Progenitor cell of endocrine pancreas (in vitro differentiated cells): Measurements from ENCODE around the gene OLFM3. TPM values are rescaled to one million over a fixed set of nuclear protein-coding genes. Genes with fewer than 3 reads are reported as not detected.

Experiments used
- DNase-seq: peaks from one replicate; pipeline ENCODE4 v3.0.0; 2021; ENCODE audit warnings: low spot score; ENCODE audit not compliant: unreplicated experiment
- H3K27ac Mint-ChIP-seq: 2 replicates; pipeline ENCODE4 v1.8.0; 2021; ENCODE audit warnings: mild to moderate bottlenecking, moderate library complexity, mixed read lengths
- H3K27me3 Mint-ChIP-seq: 2 replicates; pipeline ENCODE4 v1.8.0; 2021; ENCODE audit warnings: mixed read lengths
- H3K36me3 Mint-ChIP-seq: 2 replicates; pipeline ENCODE4 v1.8.0; 2022; ENCODE audit warnings: mixed read lengths; ENCODE audit not compliant: insufficient read depth
- H3K4me1 Mint-ChIP-seq: 2 replicates; pipeline ENCODE4 v1.8.0; 2021; ENCODE audit warnings: low read depth, mixed read lengths
- H3K4me3 Mint-ChIP-seq: 2 replicates; pipeline ENCODE4 v1.8.0; 2021; ENCODE audit warnings: low read depth, mild to moderate bottlenecking, moderate library complexity, mixed read lengths
- H3K9me3 Mint-ChIP-seq: 2 replicates; pipeline ENCODE4 v1.8.0; 2021; ENCODE audit warnings: low read depth, mixed read lengths
- total RNA-seq: library from RNA; stranded (reverse); gene quantifications from 2 replicates; pipeline ENCODE4 v1.2.1, GENCODE V29; 2021
- TF ChIP-seq, protein P1 (sequence below): fragments of 200-600 bp; sonication (generic); IDR thresholded peaks from one replicate; pipeline ENCODE4 v1.5.0; 2021; ENCODE audit warnings: antibody characterized with exemption, mild to moderate bottlenecking; ENCODE audit not compliant: unreplicated experiment

The OLFM3 gene
- total RNA-seq, 1 donor from 2014 or later, result 1.1 TPM

DNA sequence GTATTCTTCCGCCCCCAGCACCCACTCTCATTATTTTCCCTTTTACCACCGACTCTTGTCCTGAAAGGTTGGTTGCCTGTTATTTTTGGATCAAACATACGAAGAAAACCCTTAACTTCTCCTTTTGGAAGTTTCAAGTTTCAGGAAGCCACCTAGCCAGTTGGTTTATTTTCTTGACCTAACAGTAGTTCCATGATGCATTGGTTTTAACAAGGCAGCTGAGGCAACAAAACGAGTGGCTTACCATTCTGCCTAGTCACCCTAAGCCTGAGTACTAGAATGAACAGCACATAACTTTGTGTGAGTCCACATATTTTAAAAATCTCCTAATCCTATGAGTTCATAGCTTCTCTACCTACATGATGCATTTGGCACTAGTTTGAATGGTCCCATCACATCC, 28.9 kb downstream of the OLFM3 start:
- H3K27me3 Mint-ChIP-seq, result no peaks in the 10 kb centered on the region
- no peaks in the 10 kb centered on the region for H3K36me3 Mint-ChIP-seq
- no peaks in the 10 kb centered on the region for H3K9me3 Mint-ChIP-seq
- H3K4me3 Mint-ChIP-seq, result no peak overlapping the region
- no peak overlapping the region for H3K27ac Mint-ChIP-seq
- peaks cover 2% of the 10 kb centered on the region for H3K4me1 Mint-ChIP-seq
- TF ChIP-seq, protein P1, sequence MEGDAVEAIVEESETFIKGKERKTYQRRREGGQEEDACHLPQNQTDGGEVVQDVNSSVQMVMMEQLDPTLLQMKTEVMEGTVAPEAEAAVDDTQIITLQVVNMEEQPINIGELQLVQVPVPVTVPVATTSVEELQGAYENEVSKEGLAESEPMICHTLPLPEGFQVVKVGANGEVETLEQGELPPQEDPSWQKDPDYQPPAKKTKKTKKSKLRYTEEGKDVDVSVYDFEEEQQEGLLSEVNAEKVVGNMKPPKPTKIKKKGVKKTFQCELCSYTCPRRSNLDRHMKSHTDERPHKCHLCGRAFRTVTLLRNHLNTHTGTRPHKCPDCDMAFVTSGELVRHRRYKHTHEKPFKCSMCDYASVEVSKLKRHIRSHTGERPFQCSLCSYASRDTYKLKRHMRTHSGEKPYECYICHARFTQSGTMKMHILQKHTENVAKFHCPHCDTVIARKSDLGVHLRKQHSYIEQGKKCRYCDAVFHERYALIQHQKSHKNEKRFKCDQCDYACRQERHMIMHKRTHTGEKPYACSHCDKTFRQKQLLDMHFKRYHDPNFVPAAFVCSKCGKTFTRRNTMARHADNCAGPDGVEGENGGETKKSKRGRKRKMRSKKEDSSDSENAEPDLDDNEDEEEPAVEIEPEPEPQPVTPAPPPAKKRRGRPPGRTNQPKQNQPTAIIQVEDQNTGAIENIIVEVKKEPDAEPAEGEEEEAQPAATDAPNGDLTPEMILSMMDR, result no peak
- DNase-seq, result no peak

DNA sequence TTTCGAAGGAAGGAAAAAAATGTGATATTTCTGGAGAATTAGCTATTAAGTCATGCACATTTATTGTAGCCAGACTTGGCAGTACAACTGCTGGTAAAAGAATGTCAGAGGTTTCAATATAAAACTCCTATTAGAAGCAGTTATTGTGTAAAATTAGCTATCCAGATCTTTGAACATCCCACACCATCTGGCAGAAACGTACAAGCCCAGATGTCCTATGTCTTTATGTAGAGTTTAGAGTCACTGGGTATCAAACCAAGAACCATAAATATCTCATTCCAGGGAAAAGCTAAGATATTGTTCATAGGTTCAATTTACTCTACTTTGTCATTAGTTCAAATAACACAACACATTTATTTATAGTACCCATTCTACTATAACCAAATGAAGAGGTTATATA, 31.4 kb downstream of the OLFM3 start:
- H3K27ac Mint-ChIP-seq, result no peak overlapping the region
- TF ChIP-seq, protein P1, result no peak
- H3K9me3 Mint-ChIP-seq, result no peaks in the 10 kb centered on the region
- no peak overlapping the region for H3K4me3 Mint-ChIP-seq
- no peak for DNase-seq
- H3K27me3 Mint-ChIP-seq, result no peaks in the 10 kb centered on the region
- H3K4me1 Mint-ChIP-seq, result peaks cover 2% of the 10 kb centered on the region
- H3K36me3 Mint-ChIP-seq, result no peaks in the 10 kb centered on the region

DNA sequence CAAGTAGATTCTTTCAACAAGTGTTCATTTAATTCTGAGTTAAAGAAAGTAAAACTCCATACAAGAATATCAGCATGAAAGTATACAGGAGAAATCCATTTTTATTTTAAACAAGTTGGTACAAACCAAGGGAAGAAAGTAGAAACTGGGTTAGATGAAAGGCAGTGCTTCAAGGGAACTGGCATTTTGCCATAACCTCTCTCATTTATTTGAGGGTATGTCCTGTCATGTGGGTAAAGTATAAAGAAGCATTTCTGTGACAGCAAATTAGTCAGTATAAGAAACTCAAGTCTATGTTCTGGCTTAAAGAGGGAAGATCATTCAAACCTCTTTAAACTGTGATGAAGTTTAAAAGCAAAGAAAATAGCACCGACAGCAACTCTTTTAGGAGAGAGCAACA, 32.0 kb downstream of the OLFM3 start:
- Mint-ChIP-seq H3K9me3 (no peaks in the 10 kb centered on the region), H3K27ac (no peak overlapping the region), H3K4me1 (peaks cover 2% of the 10 kb centered on the region), H3K27me3 (no peaks in the 10 kb centered on the region), H3K36me3 (no peaks in the 10 kb centered on the region), H3K4me3 (no peak overlapping the region)
- TF ChIP-seq, protein P1, result no peak
- DNase-seq, result no peak

DNA sequence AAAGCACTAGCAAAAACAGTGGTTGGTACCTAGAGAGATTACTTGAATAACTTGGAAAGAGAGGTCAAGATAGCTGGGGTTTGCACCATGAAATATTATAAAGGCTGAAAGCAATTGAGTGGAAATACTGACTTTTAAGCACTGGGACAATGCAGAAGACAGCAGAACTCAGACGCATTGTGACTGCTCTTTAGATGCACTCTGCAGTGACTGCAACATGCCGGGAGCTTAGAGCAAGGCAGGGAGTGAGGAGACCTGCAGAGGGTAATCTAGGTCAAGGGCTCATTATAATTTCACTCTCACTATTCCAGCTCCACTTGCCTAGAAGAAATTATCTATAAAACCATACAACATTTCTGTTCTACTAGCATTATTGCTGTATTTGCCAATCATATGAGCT, 36.6 kb downstream of the OLFM3 start:
- Mint-ChIP-seq H3K9me3 (no peaks in the 10 kb centered on the region), H3K36me3 (no peaks in the 10 kb centered on the region), H3K27ac (no peak overlapping the region), H3K27me3 (no peaks in the 10 kb centered on the region), H3K4me3 (no peak overlapping the region), H3K4me1 (no peaks in the 10 kb centered on the region)
- TF ChIP-seq, protein P1, result no peak
- DNase-seq, result no peak

DNA sequence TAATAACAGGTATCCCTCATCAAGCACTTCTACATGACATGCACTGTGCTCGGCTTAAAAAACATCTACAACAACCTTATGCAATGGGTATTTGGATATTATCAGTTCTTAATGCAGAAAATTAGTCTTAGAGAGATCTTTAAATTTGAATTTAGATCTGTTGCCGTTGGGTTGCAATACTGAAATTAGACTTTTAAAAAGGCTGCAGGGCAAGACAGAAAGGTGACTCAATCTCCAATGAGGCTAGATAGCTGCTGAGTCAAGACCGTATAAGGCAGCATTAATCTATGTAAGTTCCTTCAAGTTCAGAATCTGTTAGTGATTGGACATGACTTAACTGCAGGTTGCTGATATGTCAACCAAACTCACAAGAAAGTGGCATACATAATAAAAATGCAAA, 37.3 kb downstream of the OLFM3 start:
- H3K27ac Mint-ChIP-seq, result no peak overlapping the region
- no peak for DNase-seq
- H3K9me3 Mint-ChIP-seq, result no peaks in the 10 kb centered on the region
- no peaks in the 10 kb centered on the region for H3K36me3 Mint-ChIP-seq
- no peak overlapping the region for H3K4me3 Mint-ChIP-seq
- H3K27me3 Mint-ChIP-seq, result no peaks in the 10 kb centered on the region
- peaks cover 3% of the 10 kb centered on the region for H3K4me1 Mint-ChIP-seq
- TF ChIP-seq, protein P1, result no peak
